ENCODE measurements around the gene SLIT3.

The SLIT3 gene

DNA sequence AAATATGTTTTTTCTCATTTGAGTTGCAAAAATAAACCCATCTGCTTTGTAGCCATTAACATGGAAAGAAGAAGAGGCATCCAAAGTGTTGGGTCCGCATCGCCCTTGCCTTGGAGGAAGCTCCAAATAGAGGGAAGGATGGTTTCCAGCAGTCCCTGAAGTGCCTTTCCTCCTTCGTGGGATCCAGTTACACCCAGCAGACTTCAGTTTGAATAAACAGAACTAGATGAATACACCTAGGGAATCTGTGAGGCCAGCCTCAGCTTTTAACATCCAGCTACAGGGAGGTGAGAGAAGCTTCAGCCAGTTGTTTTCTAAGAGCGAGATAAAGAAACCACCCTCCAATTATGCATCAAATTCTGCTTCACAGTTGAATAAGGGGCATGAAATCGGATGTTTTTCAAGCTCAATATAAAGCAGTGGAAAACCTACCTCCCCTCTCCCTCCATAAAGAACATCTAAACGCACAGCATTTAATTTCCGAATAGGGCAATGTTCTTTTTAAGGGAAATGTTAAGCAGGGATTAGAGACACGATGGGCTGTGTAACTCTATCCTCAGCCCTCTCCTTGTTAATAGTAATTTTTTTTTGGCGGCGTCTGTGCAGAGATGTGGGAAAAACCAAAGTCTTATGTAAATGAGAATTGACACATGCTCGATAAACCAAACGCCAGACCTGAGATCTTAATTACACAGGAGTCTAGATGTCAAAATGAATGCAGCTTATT, 264.7 kb downstream of the SLIT3 start:
- no peak overlapping the region for H3K27ac ChIP-seq
- TF ChIP-seq, protein P1, sequence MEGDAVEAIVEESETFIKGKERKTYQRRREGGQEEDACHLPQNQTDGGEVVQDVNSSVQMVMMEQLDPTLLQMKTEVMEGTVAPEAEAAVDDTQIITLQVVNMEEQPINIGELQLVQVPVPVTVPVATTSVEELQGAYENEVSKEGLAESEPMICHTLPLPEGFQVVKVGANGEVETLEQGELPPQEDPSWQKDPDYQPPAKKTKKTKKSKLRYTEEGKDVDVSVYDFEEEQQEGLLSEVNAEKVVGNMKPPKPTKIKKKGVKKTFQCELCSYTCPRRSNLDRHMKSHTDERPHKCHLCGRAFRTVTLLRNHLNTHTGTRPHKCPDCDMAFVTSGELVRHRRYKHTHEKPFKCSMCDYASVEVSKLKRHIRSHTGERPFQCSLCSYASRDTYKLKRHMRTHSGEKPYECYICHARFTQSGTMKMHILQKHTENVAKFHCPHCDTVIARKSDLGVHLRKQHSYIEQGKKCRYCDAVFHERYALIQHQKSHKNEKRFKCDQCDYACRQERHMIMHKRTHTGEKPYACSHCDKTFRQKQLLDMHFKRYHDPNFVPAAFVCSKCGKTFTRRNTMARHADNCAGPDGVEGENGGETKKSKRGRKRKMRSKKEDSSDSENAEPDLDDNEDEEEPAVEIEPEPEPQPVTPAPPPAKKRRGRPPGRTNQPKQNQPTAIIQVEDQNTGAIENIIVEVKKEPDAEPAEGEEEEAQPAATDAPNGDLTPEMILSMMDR (conservative IDR thresholded peaks at IDR 0.05), result no peak

DNA sequence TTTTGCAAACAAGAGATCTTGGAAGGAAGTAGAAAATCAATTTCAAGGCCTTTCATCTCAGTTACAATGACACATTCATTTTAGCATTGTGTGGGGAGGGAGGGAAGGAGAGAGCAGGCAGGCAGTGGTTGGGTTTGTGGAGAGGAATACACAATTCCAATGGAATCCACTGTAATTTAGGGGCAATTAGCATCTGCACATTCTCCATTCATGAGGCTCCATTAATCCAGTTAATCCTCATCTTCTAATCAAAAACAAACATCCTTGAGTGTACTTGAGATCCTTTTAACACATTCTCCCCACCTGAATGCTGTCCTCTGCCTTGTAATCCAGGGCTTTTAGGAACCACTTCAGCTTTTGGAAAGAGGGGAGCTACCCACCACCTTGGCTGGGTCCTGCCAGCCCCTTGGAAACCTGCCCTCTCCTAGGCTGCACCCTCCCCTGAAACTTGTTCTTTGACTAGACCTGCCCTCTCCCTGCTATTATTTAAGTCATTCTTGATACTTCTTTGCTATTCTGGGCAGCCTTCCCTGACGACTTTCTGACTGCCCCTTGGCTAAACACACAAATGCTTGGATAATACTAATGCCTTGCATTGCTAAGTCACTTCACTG, 271.2 kb downstream of the SLIT3 start:
- TF ChIP-seq, protein P1 (conservative IDR thresholded peaks at IDR 0.05), result no peak
- H3K27ac ChIP-seq, result no peak overlapping the region

DNA sequence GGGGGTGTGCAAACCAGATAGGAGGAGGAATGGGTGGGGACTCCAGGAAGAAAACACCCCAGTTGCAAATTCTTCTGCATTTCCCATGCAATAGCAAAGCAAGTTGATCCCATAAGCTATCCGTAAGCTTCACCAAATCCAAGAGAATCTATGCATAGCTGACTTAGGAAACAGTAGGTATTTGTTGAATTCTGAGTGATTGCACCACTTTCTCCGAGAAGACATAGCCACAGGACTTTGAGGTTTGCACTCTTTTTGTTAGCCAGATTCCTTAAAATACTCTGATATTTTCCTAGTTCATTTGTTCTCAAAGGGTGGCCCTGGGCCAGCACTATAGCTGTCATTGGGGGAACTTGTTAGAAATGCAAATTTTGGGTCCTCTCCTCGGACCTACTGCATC, 271.9 kb downstream of the SLIT3 start:
- TF ChIP-seq, protein P1 (conservative IDR thresholded peaks at IDR 0.05), result no peak
- H3K27ac ChIP-seq, result no peak overlapping the region

DNA sequence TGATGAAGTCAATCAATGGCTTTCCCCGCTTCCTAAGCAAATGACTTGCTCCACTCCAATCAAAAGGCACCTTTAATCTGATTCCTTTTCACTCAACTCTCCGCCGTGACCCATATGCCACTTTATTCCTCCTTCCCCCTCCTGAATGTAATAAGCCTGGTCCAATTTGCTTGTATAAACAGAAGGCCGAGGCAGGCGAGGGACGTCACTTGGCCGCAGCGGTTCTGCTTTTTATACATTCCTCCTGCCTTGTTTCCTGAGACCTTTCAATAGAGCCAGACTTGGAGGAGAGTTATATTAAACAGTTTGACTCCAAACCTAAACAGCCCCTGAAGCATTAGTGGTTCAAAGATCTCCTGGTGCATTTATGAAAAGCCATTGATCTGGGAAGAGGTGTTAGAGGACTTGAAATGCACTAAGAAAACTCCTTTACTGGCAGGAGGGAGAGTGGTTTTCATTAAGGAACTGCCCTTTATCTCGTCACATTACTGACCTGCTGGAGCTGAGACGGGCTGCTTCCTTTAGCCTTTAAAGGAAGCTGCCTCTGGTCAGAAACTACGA, 273.4 kb downstream of the SLIT3 start:
- TF ChIP-seq, protein P1 (conservative IDR thresholded peaks at IDR 0.05), result no peak
- no peak overlapping the region for H3K27ac ChIP-seq

DNA sequence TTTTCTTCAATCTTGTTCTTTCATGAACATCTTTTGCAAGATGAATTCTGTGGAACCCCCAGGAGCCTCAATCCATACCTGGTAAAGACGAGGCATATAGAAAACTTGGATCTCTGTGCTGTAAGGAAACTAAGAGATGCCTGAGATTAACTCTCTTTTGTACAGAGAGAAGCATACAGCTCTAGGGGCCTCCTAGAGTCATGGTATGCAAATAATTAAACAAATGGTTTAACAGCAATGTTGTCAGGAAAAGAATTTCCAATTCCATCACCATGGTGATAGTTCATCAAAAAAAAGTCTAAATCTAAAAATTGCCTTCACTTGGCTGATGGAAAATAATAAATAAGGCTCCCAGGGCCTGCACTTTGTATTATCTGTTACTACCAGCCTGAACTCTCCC, 275.4 kb downstream of the SLIT3 start:
- H3K27ac ChIP-seq, result no peak overlapping the region

DNA sequence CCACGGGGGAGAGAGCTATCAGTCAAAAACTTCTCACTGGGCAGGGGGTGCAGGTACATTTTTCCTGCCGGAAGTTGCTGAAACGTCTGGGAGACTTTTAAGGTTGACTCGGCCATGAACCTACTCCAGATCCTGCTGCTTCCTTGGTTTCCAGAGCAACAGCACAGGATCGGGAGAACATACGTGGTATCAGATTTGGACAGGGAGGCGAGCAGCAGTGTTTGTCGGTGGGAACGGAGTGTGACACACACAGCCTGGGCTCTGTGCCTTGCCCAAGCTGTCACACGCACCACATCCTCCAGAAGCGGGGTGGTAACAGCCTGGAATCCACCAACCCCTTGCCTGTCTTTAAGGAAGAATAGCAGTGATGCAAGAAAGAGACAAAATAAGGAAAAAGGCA, 276.5 kb downstream of the SLIT3 start:
- H3K27ac ChIP-seq, result no peak overlapping the region
- TF ChIP-seq, protein P1 (conservative IDR thresholded peaks at IDR 0.05), result no peak

More for the DNA sequence above, 275.4 kb downstream of the SLIT3 start:
- TF ChIP-seq, protein P1 (conservative IDR thresholded peaks at IDR 0.05), result no peak

DNA sequence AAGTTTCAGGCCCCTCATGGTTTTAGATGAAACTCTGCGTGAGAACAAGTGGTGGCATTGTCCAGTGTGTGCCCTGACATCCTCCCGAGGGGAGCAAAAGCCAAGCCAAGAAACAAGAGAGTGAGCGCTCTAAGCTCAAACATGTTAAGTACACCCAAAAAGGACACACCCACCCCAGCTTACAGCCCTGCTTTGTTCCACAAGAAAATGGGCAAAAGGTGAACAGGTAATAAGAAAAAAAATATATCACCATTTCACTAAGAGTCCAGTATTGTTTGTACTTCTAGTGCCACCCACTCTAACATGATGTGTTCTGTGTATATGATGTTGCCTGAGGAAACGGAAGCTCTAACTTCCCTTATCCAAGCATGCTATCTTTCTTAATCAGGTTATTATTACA, 278.2 kb downstream of the SLIT3 start:
- TF ChIP-seq, protein P1 (conservative IDR thresholded peaks at IDR 0.05), result no peak

More for the DNA sequence above, 278.2 kb downstream of the SLIT3 start:
- H3K27ac ChIP-seq, result no peak overlapping the region

All from VCaP (cell line).